Measurements from ENCODE around the gene IL6. TPM values are rescaled to one million over a fixed set of nuclear protein-coding genes. Genes with fewer than 3 reads are reported as not detected.

Gene IL6
- total and polyA plus RNA-seq, 10 of the 15 experiments (the other 5 are each of a cell fraction or from before 2014, with no cell fraction given) = not detected

- CTCF ChIA-PET = interaction anchor here (1.7 kb wide), 1 partner anchor 9 kb away, joined by 3 read pairs; no protein-coding TSS in a partner anchor
- Histone ChIP-seq H3K9ac (ENCODE audit: control insufficient read depth, insufficient read depth, low read length) (no peak overlapping the region), H3K9me3 (replicated peaks; ENCODE audit: control insufficient read depth, insufficient read depth, low read length) (no peaks in the 10 kb centered on the region), H3K4me2 (ENCODE audit: control insufficient read depth, insufficient read depth) (no peak overlapping the region), H3K27ac (ENCODE audit: control insufficient read depth, insufficient read depth) (no peak overlapping the region), H3K4me1 (ENCODE audit: control insufficient read depth, insufficient read depth, low read length) (peaks cover 5% of the 10 kb centered on the region; the same call in 1 of the 2 replicates), H3K79me2 (ENCODE audit: control insufficient read depth, insufficient read depth, low read length) (no peaks in the 10 kb centered on the region), H4K20me1 (ENCODE audit: control insufficient read depth, insufficient read depth) (no peaks in the 10 kb centered on the region), H2AFZ (ENCODE audit: control insufficient read depth, low read depth, low read length) (no peak overlapping the region), H3K4me3 (no peak overlapping the region), H3K36me3 (ENCODE audit: control insufficient read depth in 2 of 2, insufficient read depth in 2 of 2, low read length in 1 of 2) (no peaks in the 10 kb centered on the region), H3K27me3 (replicated peaks in 1 of 2; ENCODE audit: control insufficient read depth in 2 of 2, insufficient read depth in 2 of 2, low read length in 1 of 2) (peaks cover 2 to 3% of the 10 kb centered on the region in 2 experiments; a peak in 2 of 4 replicates)
- TF ChIP-seq ESRRA (IDR thresholded peaks at IDR 0.05; ENCODE audit: low read length) = no peak
- no peak for TF ChIP-seq IRF5 (IDR thresholded peaks at IDR 0.05; ENCODE audit: borderline replicate concordance)
- no peak for TF ChIP-seq MTA2 (IDR thresholded peaks at IDR 0.05; ENCODE audit: low read depth)
- no peak for TF ChIP-seq HDGF (IDR thresholded peaks at IDR 0.05)
- no peak for TF ChIP-seq BCL3 (IDR thresholded peaks at IDR 0.05; ENCODE audit: borderline replicate concordance, insufficient read depth, low read depth, low read length, poor library complexity, severe bottlenecking)
- no peak for TF ChIP-seq CBFB (IDR thresholded peaks at IDR 0.05; ENCODE audit: low read depth)
- TF ChIP-seq HDAC2 (IDR thresholded peaks at IDR 0.05) = no peak
- TF ChIP-seq NFIC (IDR thresholded peaks at IDR 0.05; ENCODE audit: low read depth, low read length) = no peak
- TF ChIP-seq RB1 (IDR thresholded peaks at IDR 0.05; ENCODE audit: borderline replicate concordance) = no peak
- no peak for TF ChIP-seq ZBED1 (IDR thresholded peaks at IDR 0.05; ENCODE audit: borderline replicate concordance)
- WGBS (ENCODE audit: insufficient coverage, insufficient replicate concordance, low lambda C conversion rate, missing lambda C conversion rate) = 88% methylated on average over 1 of the region's 1 CpG
- SMC1A ChIA-PET (ENCODE audit: uncharacterized antibody, unreplicated experiment) = interaction anchor here (1.0 to 1.1 kb wide), 2 partner anchors 9 to 336 kb away, joined by 3 to 6 read pairs; no protein-coding TSS in a partner anchor
- FAIRE-seq (no peak), ATAC-seq (no peak), DNase-seq (ENCODE audit: low read depth, low spot score) (no peak)
- RAD21 ChIA-PET (ENCODE audit: unreplicated experiment) = no interaction called here
- BruUV-seq (replicated peaks) = no TSS peak
- in situ Hi-C loops (cut with MboI) (no loop called here), intact Hi-C loops (cut with micrococcal nuclease; ENCODE audit: unreplicated experiment) (no loop called here)
- POLR2A ChIA-PET = no interaction called here
These were observed 8.0 kb upstream of the IL6 start for GRCh38 chr7:22718911-22719420.
